GM12878 (cell line): Measurements from ENCODE around the gene NR3C1. TPM values are rescaled to one million over a fixed set of nuclear protein-coding genes. Genes with fewer than 3 reads are reported as not detected.
A peak's percentile ranks its signal among the peaks of the same experiment; 100 is the strongest.

ENCODE experiments used
- BHLHE40 ChIP-seq, 2 experiments: fragments of 450-650 bp in 1 of 2; IDR thresholded peaks; 2 replicates each; pipeline ENCODE4 v1.6.1; 2011 to 2017; ENCODE audit warnings: low read depth in 2 of 2, borderline replicate concordance in 1 of 2, improper control_type of control experiment in 1 of 2, low read length in 1 of 2, mild to moderate bottlenecking in 1 of 2
- BRCA1 ChIP-seq: IDR thresholded peaks from 2 replicates; pipeline ENCODE4 v1.6.1; 2011; ENCODE audit warnings: low read depth, low read length, improper control_type of control experiment
- CBX3 ChIP-seq: fragments of 200-600 bp; sonication (generic); IDR thresholded peaks from 2 replicates; pipeline ENCODE4 v1.6.1; 2016; ENCODE audit warnings: low read depth, borderline replicate concordance
- FOS ChIP-seq: IDR thresholded peaks from 3 replicates; pipeline ENCODE4 v1.6.1; 2011; ENCODE audit warnings: borderline replicate concordance; ENCODE audit not compliant: insufficient read length; ENCODE audit errors: extremely low read depth
- FOXK2 ChIP-seq: fragments of 450-650 bp; IDR thresholded peaks from 2 replicates; pipeline ENCODE4 v1.6.1; 2017; ENCODE audit warnings: mild to moderate bottlenecking, moderate library complexity
- HDAC2 ChIP-seq: fragments of 200-600 bp; sonication (generic); IDR thresholded peaks from 2 replicates; pipeline ENCODE4 v1.6.1; 2017
- MEF2A ChIP-seq: IDR thresholded peaks from 2 replicates; pipeline ENCODE4 v1.6.1; 2011; ENCODE audit warnings: low read depth, mild to moderate bottlenecking, low read length, moderate library complexity; ENCODE audit not compliant: insufficient read depth
- MXI1 ChIP-seq: fragments of 150-350 bp; IDR thresholded peaks from 2 replicates; pipeline ENCODE4 v1.6.1; 2011; ENCODE audit warnings: low read depth, mild to moderate bottlenecking, inconsistent platforms, low read length, improper control_type of control experiment
- NFIC ChIP-seq: IDR thresholded peaks from 2 replicates; pipeline ENCODE4 v1.6.1; 2012; ENCODE audit warnings: low read depth, mild to moderate bottlenecking, inconsistent platforms, low read length, moderate library complexity
- NKRF ChIP-seq: fragments of 450-650 bp; conservative IDR thresholded peaks from 2 replicates; pipeline ENCODE4 v1.6.1; 2017; ENCODE audit warnings: mild to moderate bottlenecking, moderate library complexity
- NRF1 ChIP-seq: conservative IDR thresholded peaks from 2 replicates; pipeline ENCODE4 v1.6.1; 2011; ENCODE audit warnings: mild to moderate bottlenecking, low read depth, low read length, improper control_type of control experiment
- RBBP5 ChIP-seq: fragments of 200-600 bp; sonication (generic); conservative IDR thresholded peaks from 2 replicates; pipeline ENCODE4 v1.6.1; 2016
- SIN3A ChIP-seq: IDR thresholded peaks from 2 replicates; pipeline ENCODE4 v1.6.1; 2012; ENCODE audit warnings: low read depth, low read length, improper control_type of control experiment
- SIX5 ChIP-seq: IDR thresholded peaks from 2 replicates; pipeline ENCODE4 v1.6.1; 2011; ENCODE audit warnings: mild to moderate bottlenecking, low read depth, low read length, moderate library complexity; ENCODE audit not compliant: severe bottlenecking
- SP1 ChIP-seq: IDR thresholded peaks from one replicate; pipeline ENCODE4 v1.6.1; 2011; ENCODE audit warnings: low read depth, low read length
- SUPT20H ChIP-seq: IDR thresholded peaks from 2 replicates; pipeline ENCODE4 v1.6.1; 2011; ENCODE audit warnings: low read depth, mild to moderate bottlenecking, low read length, moderate library complexity, borderline replicate concordance; ENCODE audit not compliant: control insufficient read depth
- TCF3 ChIP-seq: IDR thresholded peaks from 2 replicates; pipeline ENCODE4 v1.6.1; 2012; ENCODE audit warnings: low read depth, mild to moderate bottlenecking, low read length, borderline replicate concordance; ENCODE audit not compliant: insufficient read depth
- ZBTB11 ChIP-seq: fragments of 450-650 bp; formaldehyde crosslinking; IDR thresholded peaks from 2 replicates; pipeline ENCODE4 v1.5.0; 2022; ENCODE audit warnings: mild to moderate bottlenecking, missing genetic modification characterization
- ZNF207 ChIP-seq: fragments of 450-650 bp; IDR thresholded peaks from 2 replicates; pipeline ENCODE4 v1.6.1; 2014; ENCODE audit warnings: antibody characterized with exemption, mild to moderate bottlenecking, borderline replicate concordance
- polyA plus RNA-seq, 11 experiments: library from polyadenylated mRNA; depleted of rRNA in 4 of 11; unstranded in 6 of 11; stranded (reverse) in 5 of 11; fragments of >200 nt; fragmentation: Nextera tagmentation in 4 of 11; fragmentation: Illumina TruSeq in 1 of 11; extraction: Ambion mirVana in 4 of 11; extraction: Trizol in 1 of 11; gene quantifications; 1 replicate in 1 of 11; 2 replicates in 10 of 11; pipeline versions ENCODE4 v1.2.1 to v1.2.3, GENCODE V29; 2011 to 2016; ENCODE audit warnings: inconsistent platforms in 2 of 11, missing spikeins in 2 of 11, low read depth in 1 of 11
- total RNA-seq, 4 experiments: library from RNA; depleted of rRNA in 3 of 4; stranded (reverse); fragments of >200 nt in 3 of 4; fragmentation: Illumina TruSeq in 1 of 4; extraction: Trizol in 1 of 4; gene quantifications; 2 replicates each; pipeline versions ENCODE4 v1.2.1 to v1.2.3, GENCODE V29; 2013 to 2021

NR3C1 gene
- total and polyA plus RNA-seq, 10 of the 15 experiments (the other 5 are each of a cell fraction or from before 2014, with no cell fraction given): 49.7 to 141 (median 109) TPM

GRCh38 chr5:143403593-143404415 lies at the start of gene NR3C1 (continued):
- TF ChIP-seq NKRF: peak; percentile 87
- peak; percentile 69 for TF ChIP-seq MXI1
- peak; percentile 61 for TF ChIP-seq ZBTB11 (CRISPR knock-in tag)
- TF ChIP-seq ZNF207: peak; percentile 97
- TF ChIP-seq FOXK2: no peak
- TF ChIP-seq NFIC: no peak
- TF ChIP-seq BHLHE40 (IDR thresholded peaks at IDR 0.05; ENCODE audit: borderline replicate concordance in 1 of 2, low read depth in 2 of 2, low read length in 1 of 2): peak; percentile 81 to 94
- TF ChIP-seq SP1: peak; percentile 34
- no peak for TF ChIP-seq CBX3
- TF ChIP-seq NRF1: no peak
- 0 out of 2 replicates have a peak, but pooled peaks have one; percentile 34 for TF ChIP-seq SIN3A
- TF ChIP-seq SIX5: no peak
- no peak for TF ChIP-seq BRCA1
- peak; percentile 27; the same call in 1 of the 2 replicates for TF ChIP-seq MEF2A
- 0 out of 2 replicates have a peak, but pooled peaks have one; percentile 41 for TF ChIP-seq TCF3
- no peak for TF ChIP-seq FOS
- no peak for TF ChIP-seq SUPT20H
- TF ChIP-seq RBBP5: no peak
- TF ChIP-seq HDAC2: no peak
